Neural cell (in vitro differentiated cells): ENCODE measurements around the gene CYP27B1. TPM values are rescaled to one million over a fixed set of nuclear protein-coding genes. Genes with fewer than 3 reads are reported as not detected.
"Not testable (repeated sequence)": the region's sequence is repeated elsewhere in the genome, so short reads cannot be mapped to it uniquely, and the experiment has no call there.

Experiments
- H2AFZ ChIP-seq: fragments of 200-600, 300-800 bp; sonication (generic), shearing (Covaris generic); 2 replicates; pipeline ENCODE4 v1.6.0; 2014; ENCODE audit warnings: low read depth, mild to moderate bottlenecking, antibody characterized with exemption, low read length, moderate library complexity
- H3F3A ChIP-seq: fragments of 200-600 bp; shearing (Covaris generic); 2 replicates; pipeline ENCODE4 v1.6.1; 2016; ENCODE audit warnings: mild to moderate bottlenecking, moderate library complexity, mixed read lengths, antibody characterized with exemption, low read length; ENCODE audit not compliant: insufficient read depth, poor library complexity, severe bottlenecking
- H3K27ac ChIP-seq: fragments of 200-600, 300-800 bp; sonication (generic), shearing (Covaris generic); 2 replicates; pipeline ENCODE4 v1.5.1; 2014; ENCODE audit warnings: mild to moderate bottlenecking, low read length, moderate library complexity
- H3K27me3 ChIP-seq: fragments of 300-800, 200-600 bp; sonication (generic), shearing (Covaris generic); 2 replicates; pipeline ENCODE4 v1.6.0; 2014; ENCODE audit warnings: mild to moderate bottlenecking, low read depth, low read length, moderate library complexity; ENCODE audit not compliant: insufficient read depth
- H3K36me3 ChIP-seq: fragments of 300-800, 200-600 bp; sonication (generic), shearing (Covaris generic); 2 replicates; pipeline ENCODE4 v1.5.1; 2014; ENCODE audit warnings: mild to moderate bottlenecking, antibody characterized with exemption, low read length, moderate library complexity; ENCODE audit not compliant: insufficient read depth
- H3K4me2 ChIP-seq: fragments of 300-800, 200-600 bp; sonication (generic), shearing (Covaris generic); 2 replicates; pipeline ENCODE4 v1.6.0; 2014; ENCODE audit warnings: mild to moderate bottlenecking, low read length
- H3K4me3 ChIP-seq: fragments of 300-800, 200-600 bp; sonication (generic), shearing (Covaris generic); 2 replicates; pipeline ENCODE4 v1.5.1; 2014; ENCODE audit warnings: mild to moderate bottlenecking, low read length, moderate library complexity
- H3K79me2 ChIP-seq: fragments of 200-600 bp; shearing (Covaris generic); replicated peaks from 2 replicates; pipeline ENCODE4 v1.6.0; 2014; ENCODE audit warnings: mild to moderate bottlenecking, low read length, moderate library complexity; ENCODE audit not compliant: insufficient read depth
- H3K9ac ChIP-seq: fragments of 300-800, 200-600 bp; sonication (generic), shearing (Covaris generic); 2 replicates; pipeline ENCODE4 v1.6.1; 2016; ENCODE audit warnings: mild to moderate bottlenecking, low read length, mixed read lengths
- H3K9me2 ChIP-seq: fragments of 200-600 bp; shearing (Covaris generic); 2 replicates; pipeline ENCODE4 v1.6.1; 2016; ENCODE audit warnings: mild to moderate bottlenecking, low read length, mixed read lengths; ENCODE audit not compliant: insufficient read depth
- H3K9me3 ChIP-seq: fragments of 200-600, 300-800 bp; sonication (generic), shearing (Covaris generic); 2 replicates; pipeline ENCODE4 v1.6.1; 2016; ENCODE audit warnings: mild to moderate bottlenecking, mixed run types, low read length, moderate library complexity, mixed read lengths
- H4K20me1 ChIP-seq: fragments of 200-600 bp; shearing (Covaris generic); 2 replicates; pipeline ENCODE4 v1.6.1; 2016; ENCODE audit warnings: mild to moderate bottlenecking, mixed run types; ENCODE audit not compliant: insufficient read depth
- CTCF ChIP-seq: fragments of 450-650 bp; IDR thresholded peaks from 2 replicates; pipeline ENCODE4 v1.5.1; 2014; ENCODE audit warnings: antibody characterized with exemption, mild to moderate bottlenecking, moderate library complexity; ENCODE audit not compliant: poor library complexity, severe bottlenecking
- EP300 ChIP-seq: fragments of 450-650 bp; conservative IDR thresholded peaks from 2 replicates; pipeline ENCODE4 v1.6.1; 2014; ENCODE audit warnings: antibody characterized with exemption, mild to moderate bottlenecking, moderate library complexity; ENCODE audit not compliant: poor library complexity, severe bottlenecking
- EZH2 ChIP-seq: fragments of 200-600, 300-800 bp; shearing (Covaris generic), sonication (generic); IDR thresholded peaks from 2 replicates; pipeline ENCODE4 v1.6.1; 2014; ENCODE audit warnings: antibody characterized with exemption, low read length, borderline replicate concordance, mild to moderate bottlenecking; ENCODE audit not compliant: insufficient read depth, poor library complexity, severe bottlenecking
- MXI1 ChIP-seq: fragments of 450-650 bp; conservative IDR thresholded peaks from 2 replicates; pipeline ENCODE4 v1.6.1; 2014; ENCODE audit warnings: antibody characterized with exemption, mild to moderate bottlenecking; ENCODE audit not compliant: poor library complexity, severe bottlenecking
- POLR2AphosphoS5 ChIP-seq: IDR thresholded peaks from 2 replicates; pipeline ENCODE4 v1.6.1; 2012
- RAD21 ChIP-seq: fragments of 450-650 bp; conservative IDR thresholded peaks from 2 replicates; pipeline ENCODE4 v1.6.1; 2014; ENCODE audit warnings: antibody characterized with exemption, mild to moderate bottlenecking, moderate library complexity
- SMC3 ChIP-seq: fragments of 450-650 bp; conservative IDR thresholded peaks from 2 replicates; pipeline ENCODE4 v1.6.1; 2014; ENCODE audit warnings: antibody characterized with exemption, mild to moderate bottlenecking, moderate library complexity; ENCODE audit not compliant: poor library complexity
- TAF1 ChIP-seq: IDR thresholded peaks from 2 replicates; pipeline ENCODE4 v1.6.1; 2012; ENCODE audit warnings: low read depth
- polyA plus RNA-seq: library from polyadenylated mRNA; depleted of rRNA; stranded (reverse); fragments of >200 nt; gene quantifications from 2 replicates; pipeline ENCODE4 v1.2.3, GENCODE V29; 2014
- TF ChIP-seq, protein P1 (sequence below): IDR thresholded peaks from 2 replicates; pipeline ENCODE4 v1.6.1; 2012; ENCODE audit warnings: borderline replicate concordance

The CYP27B1 gene
- polyA plus RNA-seq, 1 donor from 2014 or later: 1.4 TPM

DNA sequence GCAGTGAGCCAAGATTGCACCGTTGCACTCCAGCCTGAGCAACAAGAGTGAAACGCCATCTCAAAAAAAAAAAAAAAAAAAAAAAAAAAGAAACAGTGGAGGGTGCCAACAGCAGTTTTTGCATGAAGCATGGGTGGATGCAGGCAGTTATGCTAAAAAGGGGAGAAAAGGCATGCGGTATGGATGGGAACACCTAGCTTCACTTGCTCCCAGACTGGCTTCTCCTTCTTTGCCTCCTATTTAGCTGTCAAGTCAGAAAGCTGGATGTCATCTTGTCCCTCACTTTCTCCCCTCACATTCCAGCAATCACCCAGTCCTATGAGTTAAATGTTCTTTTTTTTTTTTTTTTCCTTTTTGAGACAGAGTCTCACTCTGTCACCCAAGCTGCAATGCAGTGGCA, 8.2 kb upstream of the CYP27B1 start:
- H3K79me2 ChIP-seq: no peaks in the 10 kb centered on the region
- no peaks in the 10 kb centered on the region for H3F3A ChIP-seq
- H3K9me2 ChIP-seq: no peaks in the 10 kb centered on the region
- no peak overlapping the region for H3K9ac ChIP-seq
- TF ChIP-seq CTCF (no peak), EZH2 (no peak), MXI1 (no peak), POLR2AphosphoS5 (no peak), SMC3 (no peak), EP300 (no peak), TAF1 (no peak), RAD21 (no peak)
- TF ChIP-seq, protein P1, sequence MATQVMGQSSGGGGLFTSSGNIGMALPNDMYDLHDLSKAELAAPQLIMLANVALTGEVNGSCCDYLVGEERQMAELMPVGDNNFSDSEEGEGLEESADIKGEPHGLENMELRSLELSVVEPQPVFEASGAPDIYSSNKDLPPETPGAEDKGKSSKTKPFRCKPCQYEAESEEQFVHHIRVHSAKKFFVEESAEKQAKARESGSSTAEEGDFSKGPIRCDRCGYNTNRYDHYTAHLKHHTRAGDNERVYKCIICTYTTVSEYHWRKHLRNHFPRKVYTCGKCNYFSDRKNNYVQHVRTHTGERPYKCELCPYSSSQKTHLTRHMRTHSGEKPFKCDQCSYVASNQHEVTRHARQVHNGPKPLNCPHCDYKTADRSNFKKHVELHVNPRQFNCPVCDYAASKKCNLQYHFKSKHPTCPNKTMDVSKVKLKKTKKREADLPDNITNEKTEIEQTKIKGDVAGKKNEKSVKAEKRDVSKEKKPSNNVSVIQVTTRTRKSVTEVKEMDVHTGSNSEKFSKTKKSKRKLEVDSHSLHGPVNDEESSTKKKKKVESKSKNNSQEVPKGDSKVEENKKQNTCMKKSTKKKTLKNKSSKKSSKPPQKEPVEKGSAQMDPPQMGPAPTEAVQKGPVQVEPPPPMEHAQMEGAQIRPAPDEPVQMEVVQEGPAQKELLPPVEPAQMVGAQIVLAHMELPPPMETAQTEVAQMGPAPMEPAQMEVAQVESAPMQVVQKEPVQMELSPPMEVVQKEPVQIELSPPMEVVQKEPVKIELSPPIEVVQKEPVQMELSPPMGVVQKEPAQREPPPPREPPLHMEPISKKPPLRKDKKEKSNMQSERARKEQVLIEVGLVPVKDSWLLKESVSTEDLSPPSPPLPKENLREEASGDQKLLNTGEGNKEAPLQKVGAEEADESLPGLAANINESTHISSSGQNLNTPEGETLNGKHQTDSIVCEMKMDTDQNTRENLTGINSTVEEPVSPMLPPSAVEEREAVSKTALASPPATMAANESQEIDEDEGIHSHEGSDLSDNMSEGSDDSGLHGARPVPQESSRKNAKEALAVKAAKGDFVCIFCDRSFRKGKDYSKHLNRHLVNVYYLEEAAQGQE: no peak
- no peaks in the 10 kb centered on the region for H4K20me1 ChIP-seq
- H3K4me2 ChIP-seq: no peak overlapping the region
- no peaks in the 10 kb centered on the region for H3K9me3 ChIP-seq
- no peaks in the 10 kb centered on the region for H3K27me3 ChIP-seq
- H2AFZ ChIP-seq: no peak overlapping the region
- H3K27ac ChIP-seq: no peak overlapping the region
- H3K36me3 ChIP-seq: no peaks in the 10 kb centered on the region
- H3K4me3 ChIP-seq: no peak overlapping the region

GRCh38 chr12:57774634-57775033, 7.8 kb upstream of the CYP27B1 start:
- not testable (repeated sequence) for H2AFZ ChIP-seq, H3K27ac ChIP-seq, H4K20me1 ChIP-seq, H3K4me2 ChIP-seq, H3K36me3 ChIP-seq, H3F3A ChIP-seq, H3K27me3 ChIP-seq, H3K4me3 ChIP-seq, H3K9ac ChIP-seq, H3K9me3 ChIP-seq, H3K9me2 ChIP-seq, H3K79me2 ChIP-seq
